Astrocyte of the spinal cord (primary cell): ENCODE data around the gene RAF1.

Source experiments
- DNase-seq: peaks from one replicate; pipeline ENCODE4 v3.0.0; 2011; ENCODE audit warnings: low read depth, low spot score
- H3K4me3 ChIP-seq: 2 replicates; pipeline ENCODE4 v1.5.1; 2011; ENCODE audit warnings: low read depth, mild to moderate bottlenecking, low read length, moderate library complexity
- CTCF ChIP-seq: IDR thresholded peaks from 2 replicates; pipeline ENCODE4 v1.5.1; 2012; ENCODE audit warnings: low read depth, mild to moderate bottlenecking, low read length, inconsistent platforms
- in situ Hi-C: cut with HindIII; loops from 2 replicates; pipeline ENCODE4 v1.10.0; 2017; ENCODE audit warnings: low sequenced_read_pairs

The RAF1 gene

DNA sequence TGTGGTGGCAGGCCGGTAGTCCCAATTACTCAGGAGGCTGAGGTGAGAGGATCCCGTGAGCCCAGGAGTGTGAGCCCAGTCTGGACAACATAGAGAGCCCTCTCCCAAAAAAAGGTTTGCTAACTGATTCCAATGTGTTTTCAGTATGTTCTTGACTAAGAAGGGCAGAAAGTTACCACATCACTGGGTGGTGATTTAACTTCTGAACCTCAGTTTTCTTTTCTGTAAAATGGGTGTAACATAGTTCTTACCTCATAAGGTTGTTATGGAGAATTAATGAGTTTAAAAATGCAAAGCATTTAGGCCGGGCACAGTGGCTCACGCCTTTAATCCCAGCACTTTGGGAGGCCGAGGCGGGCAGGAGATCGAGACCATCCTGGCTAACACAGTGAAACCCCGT is 28.5 kb upstream of the RAF1 start:
- in situ Hi-C loops = no loop called here
- H3K4me3 ChIP-seq = no peak overlapping the region
- DNase-seq = no peak
- TF ChIP-seq CTCF = no peak

DNA sequence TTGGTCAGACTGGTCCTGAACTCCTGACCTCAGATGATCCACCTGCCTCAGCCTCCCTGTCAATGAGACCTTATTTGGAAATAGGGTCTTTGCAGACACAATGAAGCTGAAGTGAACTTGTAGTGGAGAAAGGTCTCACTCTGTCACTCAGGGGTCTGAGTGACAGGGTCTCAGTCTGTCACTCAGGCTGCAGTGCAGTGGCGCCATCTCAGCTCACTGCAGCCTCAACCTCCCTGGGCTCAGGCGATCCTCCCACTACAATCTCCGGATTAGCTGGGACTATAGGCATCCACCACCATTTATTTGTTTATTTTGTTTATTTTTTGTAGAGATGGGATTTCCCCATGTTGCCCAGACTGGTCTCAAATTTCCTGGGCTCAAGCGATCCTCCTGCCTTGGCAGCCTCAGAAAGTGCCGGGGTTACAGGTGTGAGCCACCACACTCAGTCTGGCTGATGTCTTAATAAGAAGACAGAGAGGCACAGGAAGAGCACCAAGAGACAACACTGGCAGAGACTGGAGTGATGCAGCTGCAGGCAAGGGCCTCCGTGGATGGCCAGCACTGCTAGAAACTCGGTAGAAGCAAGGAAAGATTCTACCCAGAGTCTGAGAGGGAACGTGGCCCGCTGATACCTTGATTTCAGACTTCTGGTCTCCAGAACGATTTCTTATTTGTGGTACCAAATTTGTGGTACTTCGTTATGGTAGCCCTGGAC is 26.2 kb upstream of the RAF1 start:
- in situ Hi-C loops = no loop called here
- no peak for DNase-seq
- TF ChIP-seq CTCF = no peak
- no peak overlapping the region for H3K4me3 ChIP-seq

- no peak for DNase-seq
- no peak overlapping the region for H3K4me3 ChIP-seq
- in situ Hi-C loops = no loop called here
- TF ChIP-seq CTCF = no peak
These were observed 24.0 kb upstream of the RAF1 start for GRCh38 chr3:12687948-12688347.

GRCh38 chr3:12686096-12686495 is 22.2 kb upstream of the RAF1 start:
- no peak for DNase-seq
- TF ChIP-seq CTCF = no peak
- no peak overlapping the region for H3K4me3 ChIP-seq
- in situ Hi-C loops = no loop called here

DNA sequence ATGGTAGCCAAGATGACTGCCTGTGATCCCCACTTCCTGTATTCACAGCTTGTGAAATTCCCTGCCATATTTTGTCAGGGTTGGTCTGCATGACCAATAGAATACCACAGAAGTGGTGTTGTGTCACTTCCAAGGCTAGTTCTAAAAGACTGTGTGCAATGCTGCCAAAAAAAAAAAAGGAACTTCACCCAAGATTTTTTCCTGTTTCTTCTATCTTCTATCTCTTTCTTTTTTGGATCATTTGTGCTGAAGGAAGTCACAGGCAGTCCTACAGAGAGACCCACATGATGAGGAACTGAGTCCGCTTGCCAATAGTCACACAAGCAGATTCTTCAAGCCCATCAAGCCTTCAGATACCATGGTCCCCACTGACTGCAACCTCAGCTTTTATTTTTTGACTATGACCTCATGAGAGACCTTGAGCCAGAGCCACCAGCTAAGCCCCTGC is 18.1 kb upstream of the RAF1 start:
- in situ Hi-C loops = no loop called here
- peak; percentile 46 for DNase-seq
- no peak overlapping the region for H3K4me3 ChIP-seq
- TF ChIP-seq CTCF = no peak

GRCh38 chr3:12681089-12681942 is 17.4 kb upstream of the RAF1 start:
- no peak for DNase-seq
- in situ Hi-C loops = no loop called here
- TF ChIP-seq CTCF = no peak
- H3K4me3 ChIP-seq = no peak overlapping the region
